ENCODE measurements around the gene H6PD.

GRCh38 chr1:9197186-9198099, 37.1 kb upstream of the H6PD start:
- TF ChIP-seq POLR2A (IDR thresholded peaks at IDR 0.05) = no peak
- TF ChIP-seq CTCF (IDR thresholded peaks at IDR 0.05 in 4 of 5, conservative IDR thresholded peaks at IDR 0.05 in 1 of 5) = no peak

Measured in gastrocnemius medialis (tissue), 4 donors.